ENCODE measurements around the gene SRD5A3. TPM values are rescaled to one million over a fixed set of nuclear protein-coding genes. Genes with fewer than 3 reads are reported as not detected.

The SRD5A3 gene
- 18.1 and 21.4 TPM in 2 replicates for total RNA-seq

GRCh38 chr4:55345980-55346850 lies at the start of gene SRD5A3:
Gene SRD5A3 (plus strand): TSS chr4:55346242. CDS start chr4:55346337, 95 bp downstream.

GRCh38 chr4:55395529-55396307 lies 49.7 kb downstream of the SRD5A3 start, which contains the start of gene TMEM165:
Gene TMEM165 (plus strand): TSS chr4:55395957. CDS start chr4:55396190, 233 bp downstream.

Other genes with a start within 250 kb of the SRD5A3 start
- gene KDR, start 220.6 kb upstream of the SRD5A3 start, total RNA-seq, result 180 and 183 TPM in 2 replicates
- gene TMEM165, start 49.7 kb downstream of the SRD5A3 start, total RNA-seq, result 140 and 147 TPM in 2 replicates
- 23.1 and 29.3 TPM in 2 replicates for gene CLOCK, start 200.7 kb downstream of the SRD5A3 start, total RNA-seq
- gene PDCL2, start 246.0 kb downstream of the SRD5A3 start, total RNA-seq, result not detected in 2 replicates

Data from mammary microvascular endothelial cell (primary cell).